GM12878 (cell line): ENCODE data around the gene NIPAL4. TPM values are rescaled to one million over a fixed set of nuclear protein-coding genes. Genes with fewer than 3 reads are reported as not detected.

Experiments
- BCL11A ChIP-seq: IDR thresholded peaks from 2 replicates; pipeline ENCODE4 v1.6.1; 2011; ENCODE audit warnings: low read depth, low read length
- BCL3 ChIP-seq: IDR thresholded peaks from 2 replicates; pipeline ENCODE4 v1.6.1; 2011; ENCODE audit warnings: borderline replicate concordance, low read depth, mild to moderate bottlenecking, moderate library complexity, low read length; ENCODE audit not compliant: insufficient read depth, poor library complexity, severe bottlenecking
- BCLAF1 ChIP-seq: fragments of 450-650 bp; IDR thresholded peaks from 2 replicates; pipeline ENCODE4 v1.6.1; 2017; ENCODE audit warnings: antibody characterized with exemption, mild to moderate bottlenecking, moderate library complexity
- CBFB ChIP-seq: IDR thresholded peaks from 2 replicates; pipeline ENCODE4 v1.6.1; 2016; ENCODE audit warnings: antibody characterized with exemption, low read depth
- CREB1 ChIP-seq: IDR thresholded peaks from 2 replicates; pipeline ENCODE4 v1.6.1; 2012; ENCODE audit warnings: low read depth, mild to moderate bottlenecking, inconsistent platforms
- EED ChIP-seq: sonication (generic); IDR thresholded peaks from 2 replicates; pipeline ENCODE4 v1.6.1; 2016; ENCODE audit warnings: antibody characterized with exemption, low read depth
- HDAC6 ChIP-seq: fragments of 200-600 bp; sonication (generic); IDR thresholded peaks from one replicate; pipeline ENCODE4 v1.8.0; 2017; ENCODE audit warnings: antibody characterized with exemption; ENCODE audit not compliant: unreplicated experiment
- KLF5 ChIP-seq: fragments of 450-650 bp; IDR thresholded peaks from 2 replicates; pipeline ENCODE4 v1.6.1; 2014; ENCODE audit warnings: mild to moderate bottlenecking; ENCODE audit not compliant: partially characterized antibody
- RFX5 ChIP-seq: IDR thresholded peaks from 2 replicates; pipeline ENCODE4 v1.6.1; 2011; ENCODE audit warnings: low read depth, low read length, improper control_type of control experiment
- SIN3A ChIP-seq: IDR thresholded peaks from 2 replicates; pipeline ENCODE4 v1.6.1; 2012; ENCODE audit warnings: low read depth, low read length, improper control_type of control experiment
- STAT1 ChIP-seq: fragments of 450-650 bp; conservative IDR thresholded peaks from 2 replicates; pipeline ENCODE4 v1.6.1; 2014; ENCODE audit warnings: antibody characterized with exemption, mild to moderate bottlenecking
- TARDBP ChIP-seq: IDR thresholded peaks from 2 replicates; pipeline ENCODE4 v1.6.1; 2016; ENCODE audit warnings: borderline replicate concordance
- TCF7 ChIP-seq: IDR thresholded peaks from 2 replicates; pipeline ENCODE4 v1.6.1; 2014; ENCODE audit warnings: antibody characterized with exemption, borderline replicate concordance
- WRNIP1 ChIP-seq: IDR thresholded peaks from 2 replicates; pipeline ENCODE4 v1.6.1; 2011; ENCODE audit warnings: low read depth, low read length, improper control_type of control experiment, borderline replicate concordance
- YBX1 ChIP-seq: fragments of 450-650 bp; IDR thresholded peaks from 2 replicates; pipeline ENCODE4 v1.6.1; 2016; ENCODE audit warnings: antibody characterized with exemption
- YY1 ChIP-seq: IDR thresholded peaks from 2 replicates; pipeline ENCODE4 v1.6.1; 2011; ENCODE audit warnings: low read depth, mild to moderate bottlenecking, low read length
- polyA plus RNA-seq, 11 experiments: library from polyadenylated mRNA; depleted of rRNA in 4 of 11; unstranded in 6 of 11; stranded (reverse) in 5 of 11; fragments of >200 nt; fragmentation: Nextera tagmentation in 4 of 11; fragmentation: Illumina TruSeq in 1 of 11; extraction: Ambion mirVana in 4 of 11; extraction: Trizol in 1 of 11; gene quantifications; 1 replicate in 1 of 11; 2 replicates in 10 of 11; pipeline versions ENCODE4 v1.2.1 to v1.2.3, GENCODE V29; 2011 to 2016; ENCODE audit warnings: inconsistent platforms in 2 of 11, missing spikeins in 2 of 11, low read depth in 1 of 11
- total RNA-seq, 4 experiments: library from RNA; depleted of rRNA in 3 of 4; stranded (reverse); fragments of >200 nt in 3 of 4; fragmentation: Illumina TruSeq in 1 of 4; extraction: Trizol in 1 of 4; gene quantifications; 2 replicates each; pipeline versions ENCODE4 v1.2.1 to v1.2.3, GENCODE V29; 2013 to 2021
- TF ChIP-seq, protein P1 (sequence below): fragments of 450-650 bp; IDR thresholded peaks from 2 replicates; pipeline ENCODE4 v1.6.1; 2016; ENCODE audit warnings: mild to moderate bottlenecking
- TF ChIP-seq, protein P2 (sequence below): fragments of 450-650 bp; IDR thresholded peaks from 2 replicates; pipeline ENCODE4 v1.6.1; 2016; ENCODE audit warnings: mild to moderate bottlenecking
- TF ChIP-seq, protein P3 (sequence below): fragments of 450-650 bp; IDR thresholded peaks from 2 replicates; pipeline ENCODE4 v1.6.1; 2018; ENCODE audit warnings: mild to moderate bottlenecking, low read depth, moderate library complexity; ENCODE audit not compliant: partially characterized antibody
- TF ChIP-seq, protein P4 (sequence below): fragments of 150-350 bp; IDR thresholded peaks from 2 replicates; pipeline ENCODE4 v1.6.1; 2014; ENCODE audit warnings: mild to moderate bottlenecking, low read depth, low read length

Gene NIPAL4
- total and polyA plus RNA-seq, 10 of the 15 experiments (the other 5 are each of a cell fraction or from before 2014, with no cell fraction given), result 0.11 to 15.5 (median 5.9) TPM

DNA sequence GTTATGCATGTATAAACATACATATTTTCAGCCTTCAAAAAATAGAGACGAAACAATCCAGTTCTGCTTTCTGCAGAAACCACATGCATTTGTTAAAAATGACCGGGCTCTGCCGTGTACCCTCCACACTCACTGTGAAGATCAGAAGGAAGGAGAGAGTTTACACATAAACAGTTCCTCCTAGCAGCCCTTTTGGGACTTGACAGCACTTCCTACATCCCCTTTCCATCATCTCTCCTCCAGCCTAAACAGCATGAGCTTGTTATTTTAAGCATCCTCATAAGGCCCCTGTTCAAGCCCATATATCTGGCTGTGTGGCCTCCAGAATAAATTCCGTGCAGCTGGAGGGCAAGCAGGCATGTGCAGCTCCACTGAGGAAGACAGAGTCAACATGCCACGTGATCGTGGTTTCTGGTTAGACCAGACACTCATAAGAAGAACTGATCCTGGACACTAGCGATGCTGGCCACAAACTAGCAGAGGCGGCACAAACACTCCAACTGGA lies 42.2 kb downstream of the NIPAL4 start (continued):
- TF ChIP-seq, protein P1, sequence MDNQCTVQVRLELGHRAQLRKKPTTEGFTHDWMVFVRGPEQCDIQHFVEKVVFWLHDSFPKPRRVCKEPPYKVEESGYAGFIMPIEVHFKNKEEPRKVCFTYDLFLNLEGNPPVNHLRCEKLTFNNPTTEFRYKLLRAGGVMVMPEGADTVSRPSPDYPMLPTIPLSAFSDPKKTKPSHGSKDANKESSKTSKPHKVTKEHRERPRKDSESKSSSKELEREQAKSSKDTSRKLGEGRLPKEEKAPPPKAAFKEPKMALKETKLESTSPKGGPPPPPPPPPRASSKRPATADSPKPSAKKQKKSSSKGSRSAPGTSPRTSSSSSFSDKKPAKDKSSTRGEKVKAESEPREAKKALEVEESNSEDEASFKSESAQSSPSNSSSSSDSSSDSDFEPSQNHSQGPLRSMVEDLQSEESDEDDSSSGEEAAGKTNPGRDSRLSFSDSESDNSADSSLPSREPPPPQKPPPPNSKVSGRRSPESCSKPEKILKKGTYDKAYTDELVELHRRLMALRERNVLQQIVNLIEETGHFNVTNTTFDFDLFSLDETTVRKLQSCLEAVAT, result peak; percentile 52; the same call in 1 of the 2 replicates
- no peak for TF ChIP-seq WRNIP1
- no peak for TF ChIP-seq TCF7
- TF ChIP-seq YY1, result 0 out of 2 replicates have a peak, but pooled peaks have one; percentile 40
- TF ChIP-seq, protein P2, sequence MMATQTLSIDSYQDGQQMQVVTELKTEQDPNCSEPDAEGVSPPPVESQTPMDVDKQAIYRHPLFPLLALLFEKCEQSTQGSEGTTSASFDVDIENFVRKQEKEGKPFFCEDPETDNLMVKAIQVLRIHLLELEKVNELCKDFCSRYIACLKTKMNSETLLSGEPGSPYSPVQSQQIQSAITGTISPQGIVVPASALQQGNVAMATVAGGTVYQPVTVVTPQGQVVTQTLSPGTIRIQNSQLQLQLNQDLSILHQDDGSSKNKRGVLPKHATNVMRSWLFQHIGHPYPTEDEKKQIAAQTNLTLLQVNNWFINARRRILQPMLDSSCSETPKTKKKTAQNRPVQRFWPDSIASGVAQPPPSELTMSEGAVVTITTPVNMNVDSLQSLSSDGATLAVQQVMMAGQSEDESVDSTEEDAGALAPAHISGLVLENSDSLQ, result peak; percentile 11; the same call in 1 of the 2 replicates
- TF ChIP-seq, protein P3, sequence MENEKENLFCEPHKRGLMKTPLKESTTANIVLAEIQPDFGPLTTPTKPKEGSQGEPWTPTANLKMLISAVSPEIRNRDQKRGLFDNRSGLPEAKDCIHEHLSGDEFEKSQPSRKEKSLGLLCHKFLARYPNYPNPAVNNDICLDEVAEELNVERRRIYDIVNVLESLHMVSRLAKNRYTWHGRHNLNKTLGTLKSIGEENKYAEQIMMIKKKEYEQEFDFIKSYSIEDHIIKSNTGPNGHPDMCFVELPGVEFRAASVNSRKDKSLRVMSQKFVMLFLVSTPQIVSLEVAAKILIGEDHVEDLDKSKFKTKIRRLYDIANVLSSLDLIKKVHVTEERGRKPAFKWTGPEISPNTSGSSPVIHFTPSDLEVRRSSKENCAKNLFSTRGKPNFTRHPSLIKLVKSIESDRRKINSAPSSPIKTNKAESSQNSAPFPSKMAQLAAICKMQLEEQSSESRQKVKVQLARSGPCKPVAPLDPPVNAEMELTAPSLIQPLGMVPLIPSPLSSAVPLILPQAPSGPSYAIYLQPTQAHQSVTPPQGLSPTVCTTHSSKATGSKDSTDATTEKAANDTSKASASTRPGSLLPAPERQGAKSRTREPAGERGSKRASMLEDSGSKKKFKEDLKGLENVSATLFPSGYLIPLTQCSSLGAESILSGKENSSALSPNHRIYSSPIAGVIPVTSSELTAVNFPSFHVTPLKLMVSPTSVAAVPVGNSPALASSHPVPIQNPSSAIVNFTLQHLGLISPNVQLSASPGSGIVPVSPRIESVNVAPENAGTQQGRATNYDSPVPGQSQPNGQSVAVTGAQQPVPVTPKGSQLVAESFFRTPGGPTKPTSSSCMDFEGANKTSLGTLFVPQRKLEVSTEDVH, result no peak
- no peak for TF ChIP-seq HDAC6
- peak; percentile 93 for TF ChIP-seq EED
- TF ChIP-seq STAT1, result no peak
- TF ChIP-seq BCLAF1, result no peak
- TF ChIP-seq CBFB, result peak; percentile 81
- TF ChIP-seq YBX1, result no peak
- TF ChIP-seq CREB1, result no peak; the same call in 1 of the 2 replicates
- TF ChIP-seq BCL11A, result peak; percentile 63; the same call in 1 of the 2 replicates
- TF ChIP-seq, protein P4, sequence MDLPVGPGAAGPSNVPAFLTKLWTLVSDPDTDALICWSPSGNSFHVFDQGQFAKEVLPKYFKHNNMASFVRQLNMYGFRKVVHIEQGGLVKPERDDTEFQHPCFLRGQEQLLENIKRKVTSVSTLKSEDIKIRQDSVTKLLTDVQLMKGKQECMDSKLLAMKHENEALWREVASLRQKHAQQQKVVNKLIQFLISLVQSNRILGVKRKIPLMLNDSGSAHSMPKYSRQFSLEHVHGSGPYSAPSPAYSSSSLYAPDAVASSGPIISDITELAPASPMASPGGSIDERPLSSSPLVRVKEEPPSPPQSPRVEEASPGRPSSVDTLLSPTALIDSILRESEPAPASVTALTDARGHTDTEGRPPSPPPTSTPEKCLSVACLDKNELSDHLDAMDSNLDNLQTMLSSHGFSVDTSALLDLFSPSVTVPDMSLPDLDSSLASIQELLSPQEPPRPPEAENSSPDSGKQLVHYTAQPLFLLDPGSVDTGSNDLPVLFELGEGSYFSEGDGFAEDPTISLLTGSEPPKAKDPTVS, result no peak
- TF ChIP-seq BCL3, result no peak
- TF ChIP-seq TARDBP, result no peak
- no peak for TF ChIP-seq RFX5
- TF ChIP-seq SIN3A, result no peak
- TF ChIP-seq KLF5, result no peak
